Naive B cell (primary cell): ENCODE measurements around the gene PTH2R. TPM values are rescaled to one million over a fixed set of nuclear protein-coding genes. Genes with fewer than 3 reads are reported as not detected.

Source experiments
- ATAC-seq, 2 donors: fragments of 150-1000 bp; cut with Tn5 transposase; 2 replicates each; pipeline ENCODE4 v1.10.0; 2021; ENCODE audit warnings: low read depth in 2 of 2, mild to moderate bottlenecking in 2 of 2, moderate library complexity in 2 of 2
- DNase-seq: peaks from one replicate; pipeline ENCODE4 v3.0.0; 2022
- H3K27ac Mint-ChIP-seq, 6 donors: one replicate each; pipeline ENCODE4 v1.8.0; 2020 to 2022; ENCODE audit warnings: mild to moderate bottlenecking in 6 of 6, mixed read lengths in 6 of 6, moderate library complexity in 5 of 6, inconsistent platforms in 2 of 6
- H3K27me3 Mint-ChIP-seq, 3 donors: one replicate each; pipeline ENCODE4 v1.8.0; 2021 to 2022; ENCODE audit warnings: mixed read lengths in 3 of 3, mild to moderate bottlenecking in 1 of 3
- H3K36me3 Mint-ChIP-seq, 2 donors: one replicate each; pipeline ENCODE4 v1.8.0; 2020 to 2022; ENCODE audit warnings: mixed read lengths in 2 of 2, inconsistent platforms in 1 of 2, mild to moderate bottlenecking in 1 of 2
- H3K4me1 Mint-ChIP-seq, 3 donors: one replicate each; pipeline ENCODE4 v1.8.0; 2020 to 2022; ENCODE audit warnings: mixed read lengths in 3 of 3, inconsistent platforms in 1 of 3, mild to moderate bottlenecking in 1 of 3, moderate library complexity in 1 of 3
- H3K4me3 Mint-ChIP-seq, 8 donors: one replicate each; pipeline ENCODE4 v1.8.0; 2020 to 2022; ENCODE audit warnings: mild to moderate bottlenecking in 8 of 8, mixed read lengths in 8 of 8, moderate library complexity in 8 of 8, inconsistent platforms in 2 of 8
- H3K9me3 Mint-ChIP-seq, 7 donors: one replicate each; pipeline ENCODE4 v1.8.0; 2020 to 2022; ENCODE audit warnings: mixed read lengths in 7 of 7, mild to moderate bottlenecking in 5 of 7, inconsistent platforms in 2 of 7, moderate library complexity in 1 of 7
- polyA plus RNA-seq, 6 donors: library from polyadenylated mRNA; unstranded; fragments of 300-500 nt; fragmentation: Illumina TruSeq; gene quantifications; one replicate each; pipeline ENCODE4 v1.2.3, GENCODE V29; 2021; ENCODE audit warnings: low read depth in 6 of 6

Gene PTH2R
- polyA plus RNA-seq, result under 1 TPM in 4 of 6 donors, not detected in 2; 0.09 to 0.42 (median 0.23) TPM

GRCh38 chr2:208406474-208407451 lies at the start of gene PTH2R:
TSS of gene PTH2R (plus strand) at chr2:208406792. CDS start at chr2:208407044, 252 bp downstream.
- H3K4me1 Mint-ChIP-seq, result peaks cover 0 to 12% (median 9%) of the 10 kb centered on the region in 3 donors
- no peak for DNase-seq
- H3K9me3 Mint-ChIP-seq, result no peaks in the 10 kb centered on the region
- H3K36me3 Mint-ChIP-seq, result no peaks in the 10 kb centered on the region
- peak; percentile 56 to 69 for ATAC-seq
- peaks cover 46 to 76% (median 65%) of the 10 kb centered on the region in 3 donors for H3K27me3 Mint-ChIP-seq
- H3K27ac Mint-ChIP-seq, result peak within 1 kb of the TSS in 1 of 6 donors; percentile 43
- H3K4me3 Mint-ChIP-seq, result peak within 1 kb of the TSS in 7 of 8 donors; percentile 10 to 77 (median 62)

GRCh38 chr2:208356846-208357574 lies 49.6 kb upstream of the PTH2R start:
- Mint-ChIP-seq H3K27me3 (no peaks in the 10 kb centered on the region), H3K27ac (peak overlapping the region; percentile 38 to 92 (median 72)), H3K4me3 (no peak overlapping the region), H3K36me3 (peaks cover 5 to 14% of the 10 kb centered on the region in 2 donors), H3K9me3 (peaks cover 0 to 3% (median 0%) of the 10 kb centered on the region in 7 donors), H3K4me1 (peaks cover 0 to 7% (median 0%) of the 10 kb centered on the region in 3 donors)
- no peak for DNase-seq
- peak in 1 of 2 donors; percentile 44 for ATAC-seq

DNA sequence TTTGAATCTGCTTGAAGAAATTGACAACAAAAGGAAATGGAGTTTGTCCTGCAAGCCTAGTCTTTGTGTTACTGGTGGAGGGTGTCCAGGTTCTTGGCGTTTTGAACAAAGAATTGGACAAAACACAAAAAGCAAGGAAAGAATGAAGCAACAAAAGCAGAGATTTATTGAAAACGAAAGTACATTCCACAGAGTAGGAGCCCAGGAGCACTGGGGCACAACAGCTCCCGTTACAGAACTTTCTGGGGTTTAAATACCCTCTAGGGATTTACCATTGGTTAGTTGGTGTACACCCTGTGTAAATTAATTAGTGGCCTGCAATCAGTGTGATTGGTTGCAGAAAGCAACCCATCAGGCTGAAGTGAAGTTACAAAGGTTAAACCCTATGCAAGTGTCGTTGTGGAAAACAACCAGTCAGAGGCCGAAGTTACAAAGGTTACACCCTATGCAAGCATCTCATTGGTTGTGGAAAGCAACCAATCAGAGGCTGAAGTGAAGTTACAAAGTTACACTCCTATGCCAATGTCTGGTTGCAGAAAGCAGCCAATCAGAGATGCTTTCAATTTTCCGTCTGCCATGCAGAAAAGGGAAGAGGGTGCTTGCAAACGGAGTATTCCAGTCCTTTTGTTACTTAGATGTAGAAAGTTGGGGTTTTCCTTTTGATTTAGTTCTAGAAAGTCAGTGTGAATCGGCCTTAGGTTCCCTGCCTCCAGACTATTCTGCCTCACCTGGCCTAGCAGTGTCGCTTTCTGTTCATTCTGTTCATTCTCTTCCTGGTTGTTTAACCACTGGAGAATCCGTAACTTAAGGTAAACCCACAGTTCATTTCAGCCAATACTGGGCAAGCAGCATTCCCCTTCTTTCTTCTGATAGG lies 47.6 kb upstream of the PTH2R start:
- Mint-ChIP-seq H3K36me3 (peaks cover 5 to 12% of the 10 kb centered on the region in 2 donors), H3K9me3 (peaks cover 0 to 3% (median 0%) of the 10 kb centered on the region in 7 donors), H3K4me1 (peaks cover 0 to 7% (median 0%) of the 10 kb centered on the region in 3 donors), H3K4me3 (peak overlapping the region in 7 of 8 donors; percentile 42 to 82 (median 62)), H3K27ac (peak overlapping the region in 4 of 6 donors; percentile 29 to 79 (median 66)), H3K27me3 (no peaks in the 10 kb centered on the region)
- peak in 1 of 2 donors; percentile 53 for ATAC-seq
- no peak for DNase-seq

DNA sequence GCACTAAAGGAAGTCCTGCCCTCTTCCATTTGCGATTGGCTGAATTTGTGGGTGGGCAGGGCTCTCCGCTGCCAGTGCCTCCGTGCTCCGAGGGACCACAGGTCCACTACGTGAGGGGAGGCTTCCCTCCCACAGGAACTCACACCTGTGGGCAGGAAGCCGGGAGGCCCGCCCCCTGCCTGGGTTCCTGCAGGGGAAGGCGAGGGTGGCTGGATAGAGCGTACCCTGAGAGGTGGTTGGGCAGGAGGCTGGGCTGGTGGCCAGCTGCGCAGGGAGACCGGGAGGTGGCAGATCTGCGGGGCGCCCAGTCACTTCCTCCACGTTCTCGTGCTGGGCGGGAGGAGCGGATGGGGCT lies 47.0 kb upstream of the PTH2R start:
- ATAC-seq (no peak), DNase-seq (peak; percentile 11)
- Mint-ChIP-seq H3K36me3 (peaks cover 5 to 10% of the 10 kb centered on the region in 2 donors), H3K9me3 (peaks cover 0 to 6% (median 0%) of the 10 kb centered on the region in 7 donors), H3K4me1 (peaks cover 0 to 7% (median 0%) of the 10 kb centered on the region in 3 donors), H3K4me3 (peak overlapping the region in 6 of 8 donors; percentile 42 to 82 (median 62)), H3K27ac (peak overlapping the region in 1 of 6 donors; percentile 65), H3K27me3 (no peaks in the 10 kb centered on the region)

GRCh38 chr2:208360259-208361076 lies 46.1 kb upstream of the PTH2R start:
- DNase-seq (no peak), ATAC-seq (no peak)
- Mint-ChIP-seq H3K36me3 (peaks cover 5 to 9% of the 10 kb centered on the region in 2 donors), H3K4me3 (no peak overlapping the region), H3K9me3 (peaks cover 0 to 11% (median 3%) of the 10 kb centered on the region in 7 donors), H3K27ac (peak overlapping the region in 1 of 6 donors; percentile 24), H3K4me1 (peaks cover 0 to 7% (median 0%) of the 10 kb centered on the region in 3 donors), H3K27me3 (no peaks in the 10 kb centered on the region)

DNA sequence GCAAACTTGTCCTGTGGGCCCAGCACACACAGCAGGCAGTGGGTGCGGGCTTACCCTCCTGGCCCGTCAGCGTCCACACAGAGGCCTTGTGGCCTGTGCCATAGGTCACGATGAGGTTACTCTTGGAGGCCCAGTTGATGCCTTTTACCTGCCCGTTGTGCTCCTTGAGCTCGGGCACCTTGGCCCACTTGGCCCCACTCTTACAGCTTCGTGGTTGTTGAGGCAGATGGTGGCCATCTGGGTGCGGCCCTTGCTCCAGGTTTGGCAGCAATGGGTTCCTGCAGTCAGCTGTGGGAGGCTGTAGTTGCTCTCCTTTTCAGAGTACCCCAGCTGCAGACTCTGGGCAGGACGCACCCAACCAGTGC lies 45.5 kb upstream of the PTH2R start:
- H3K36me3 Mint-ChIP-seq, result peaks cover 5 to 7% of the 10 kb centered on the region in 2 donors
- no peak for DNase-seq
- no peaks in the 10 kb centered on the region for H3K27me3 Mint-ChIP-seq
- ATAC-seq, result no peak
- H3K4me1 Mint-ChIP-seq, result peaks cover 2 to 8% (median 3%) of the 10 kb centered on the region in 3 donors
- peaks cover 0 to 11% (median 3%) of the 10 kb centered on the region in 7 donors for H3K9me3 Mint-ChIP-seq
- no peak overlapping the region for H3K27ac Mint-ChIP-seq
- no peak overlapping the region for H3K4me3 Mint-ChIP-seq

DNA sequence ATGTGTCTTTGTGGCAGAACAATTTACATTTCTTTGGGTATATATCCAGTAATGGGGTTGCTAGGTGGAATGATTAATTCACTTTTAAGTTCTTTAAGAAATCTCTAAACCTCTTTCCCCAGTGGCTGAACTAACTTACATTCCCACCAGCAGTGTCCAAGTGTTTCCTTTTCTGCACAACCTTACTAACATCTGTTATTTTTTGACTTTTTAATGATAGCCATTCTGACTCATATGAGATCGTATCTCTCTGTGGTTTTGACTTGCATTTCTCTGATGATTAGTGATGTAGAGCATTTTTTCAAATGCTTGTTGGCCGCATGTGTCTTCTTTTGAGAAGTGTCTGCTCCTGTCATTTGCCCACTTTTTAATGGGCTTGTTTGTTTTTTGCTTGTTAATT lies 43.1 kb upstream of the PTH2R start:
- Mint-ChIP-seq H3K4me3 (no peak overlapping the region), H3K27ac (peak overlapping the region in 1 of 6 donors; percentile 65), H3K36me3 (peaks cover 5 to 7% of the 10 kb centered on the region in 2 donors), H3K4me1 (peaks cover 9 to 21% (median 11%) of the 10 kb centered on the region in 3 donors), H3K9me3 (peaks cover 0 to 11% (median 3%) of the 10 kb centered on the region in 7 donors), H3K27me3 (no peaks in the 10 kb centered on the region)
- DNase-seq (no peak), ATAC-seq (no peak)

- H3K9me3 Mint-ChIP-seq, result peaks cover 0 to 11% (median 1%) of the 10 kb centered on the region in 7 donors
- peak; percentile 88 to 89 for ATAC-seq
- peak overlapping the region; percentile 86 to 97 (median 92) for H3K27ac Mint-ChIP-seq
- peak overlapping the region; percentile 71 to 87 (median 80) for H3K4me3 Mint-ChIP-seq
- H3K27me3 Mint-ChIP-seq, result no peaks in the 10 kb centered on the region
- DNase-seq, result peak; percentile 57
- peaks cover 9 to 19% (median 11%) of the 10 kb centered on the region in 3 donors for H3K4me1 Mint-ChIP-seq
- peaks cover 0 to 7% of the 10 kb centered on the region in 2 donors for H3K36me3 Mint-ChIP-seq
Observed at GRCh38 chr2:208366215-208367127, 40.1 kb upstream of the PTH2R start.

DNA sequence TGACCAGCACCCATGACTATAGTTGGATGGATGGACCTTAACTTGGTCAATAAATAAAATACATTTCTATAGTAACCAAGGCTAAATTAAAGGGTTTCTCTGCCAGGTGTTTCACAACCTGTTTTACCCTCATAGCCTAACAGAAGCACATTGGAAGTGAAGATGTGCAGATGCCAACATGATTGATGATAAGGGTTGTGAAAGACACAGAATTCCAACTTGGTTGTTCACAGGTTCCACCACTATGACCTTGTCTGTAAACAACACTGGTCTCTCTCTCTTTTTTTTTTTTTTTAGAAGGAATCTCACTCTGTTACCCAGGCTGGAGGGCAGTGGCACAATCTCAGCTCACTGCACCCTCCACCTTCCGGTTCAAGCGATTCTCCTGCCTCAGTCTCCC lies 37.5 kb upstream of the PTH2R start:
- H3K9me3 Mint-ChIP-seq, result peaks cover 0 to 11% (median 1%) of the 10 kb centered on the region in 7 donors
- H3K4me3 Mint-ChIP-seq, result no peak overlapping the region
- DNase-seq, result no peak
- H3K36me3 Mint-ChIP-seq, result peaks cover 0 to 7% of the 10 kb centered on the region in 2 donors
- no peak for ATAC-seq
- H3K27ac Mint-ChIP-seq, result peak overlapping the region in 3 of 6 donors; percentile 8 to 49 (median 48)
- H3K4me1 Mint-ChIP-seq, result peaks cover 9 to 19% (median 11%) of the 10 kb centered on the region in 3 donors
- no peaks in the 10 kb centered on the region for H3K27me3 Mint-ChIP-seq

- Mint-ChIP-seq H3K4me3 (no peak overlapping the region), H3K27me3 (no peaks in the 10 kb centered on the region), H3K9me3 (peaks cover 0 to 1% (median 0%) of the 10 kb centered on the region in 7 donors), H3K27ac (peak overlapping the region in 1 of 6 donors; percentile 34), H3K36me3 (no peaks in the 10 kb centered on the region), H3K4me1 (peaks cover 7 to 17% (median 9%) of the 10 kb centered on the region in 3 donors)
- DNase-seq (no peak), ATAC-seq (no peak)
Observed at GRCh38 chr2:208370881-208371633, 35.5 kb upstream of the PTH2R start.

DNA sequence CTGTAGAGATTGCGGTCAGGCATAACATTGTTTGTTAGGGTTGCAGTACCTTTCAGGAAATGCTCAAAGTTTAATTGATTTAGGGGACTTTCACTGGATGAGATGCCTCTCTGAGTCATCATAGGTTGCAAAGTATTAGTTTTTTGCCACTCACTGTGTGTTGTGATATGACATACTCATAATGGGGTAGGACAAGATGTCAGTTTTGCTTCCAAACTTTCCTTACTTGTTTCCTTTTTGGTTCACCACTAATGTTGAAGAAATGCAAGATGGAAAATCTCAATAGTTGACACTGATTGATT lies 35.0 kb upstream of the PTH2R start:
- no peak for ATAC-seq
- DNase-seq, result no peak
- Mint-ChIP-seq H3K4me1 (peaks cover 1 to 12% (median 3%) of the 10 kb centered on the region in 3 donors), H3K4me3 (no peak overlapping the region), H3K36me3 (no peaks in the 10 kb centered on the region), H3K9me3 (no peaks in the 10 kb centered on the region), H3K27ac (no peak overlapping the region), H3K27me3 (no peaks in the 10 kb centered on the region)
